Measurements from ENCODE around the gene TRIM23.

TRIM23 gene

GRCh38 chr5:65566505-65566904 lies 57.6 kb downstream of the TRIM23 start:
- DNase-seq (ENCODE audit: low spot score) = no peak

- peak; percentile 6 for DNase-seq (ENCODE audit: low spot score)
Measured at GRCh38 chr5:65563777-65564176, 60.4 kb downstream of the TRIM23 start.

- DNase-seq (ENCODE audit: low spot score) = peak; percentile 96
Measured at GRCh38 chr5:65562731-65563701, 61.1 kb downstream of the TRIM23 start, which contains the start of the genes CENPK and PPWD1. Gene CENPK, minus strand, starts transcription at chr5:65563168. Its CDS starts 8,261 bp downstream, at chr5:65554907. Gene PPWD1, plus strand, starts transcription at chr5:65563296. Its CDS starts 15 bp downstream, at chr5:65563311.

GRCh38 chr5:65556718-65557117 lies 67.4 kb downstream of the TRIM23 start:
- no peak for DNase-seq (ENCODE audit: low spot score)

GRCh38 chr5:65556181-65556580 lies 68.0 kb downstream of the TRIM23 start:
- no peak for DNase-seq (ENCODE audit: low spot score)

- DNase-seq (ENCODE audit: low spot score) = no peak
Measured at GRCh38 chr5:65555287-65555686, 68.8 kb downstream of the TRIM23 start.

- no peak for DNase-seq (ENCODE audit: low spot score)
Measured at GRCh38 chr5:65553941-65554340, 70.2 kb downstream of the TRIM23 start.

GRCh38 chr5:65548281-65548680 lies 75.9 kb downstream of the TRIM23 start:
- no peak for DNase-seq (ENCODE audit: low spot score)

- DNase-seq (ENCODE audit: low spot score) = no peak
Measured at GRCh38 chr5:65546141-65546540, 78.0 kb downstream of the TRIM23 start.

- no peak for DNase-seq (ENCODE audit: low spot score)
Measured at GRCh38 chr5:65544473-65544872, 79.7 kb downstream of the TRIM23 start.

- DNase-seq (ENCODE audit: low spot score) = no peak
Measured at GRCh38 chr5:65539827-65540226, 84.3 kb downstream of the TRIM23 start.

Small RNA genes within 50 kb of the gene (small RNA-seq; reads per million reads assigned to genes)
- gene RNU6-540P = 0 reads per million in 2 experiments
